PC-3 (cell line): Measurements from ENCODE around the gene MPI. TPM values are rescaled to one million over a fixed set of nuclear protein-coding genes. Genes with fewer than 3 reads are reported as not detected.

ENCODE experiments used
- ATAC-seq: fragments of 200-7000 bp; cut with Tn5 transposase; 2 replicates; pipeline ENCODE4 v1.9.1; 2020; ENCODE audit warnings: mild to moderate bottlenecking, moderate library complexity
- BruUV-seq: library from RNA; stranded (reverse); fragments of 400-500 nt; replicated peaks from 2 replicates; lab custom pipeline; 2021; lab: Mats Ljungman, UMichigan
- CTCF ChIA-PET: fragments of 300-600 bp; sonication (Branson Sonifier 250); formaldehyde crosslinking; loops from one replicate; lab custom pipeline; 2022; ENCODE audit warnings: antibody characterized with exemption; lab: Charles Lee
- POLR2A ChIA-PET: fragments of 300-600 bp; sonication (Branson Sonifier 250); formaldehyde crosslinking; loops from one replicate; lab custom pipeline; 2022; ENCODE audit warnings: antibody characterized with exemption; ENCODE audit not compliant: unreplicated experiment; lab: Charles Lee
- DNase-seq: peaks from one replicate; pipeline ENCODE4 v3.0.0-alpha.2; 2015
- H2AFZ ChIP-seq: fragments of 300-600 bp; sonication (generic); 2 replicates; pipeline ENCODE4 v1.6.0; 2016; ENCODE audit warnings: antibody characterized with exemption, low read length
- H3F3A ChIP-seq: fragments of 300-600 bp; sonication (generic); one replicate; pipeline ENCODE4 v1.6.0; 2017; ENCODE audit warnings: antibody characterized with exemption, low read length, control low read depth, mild to moderate bottlenecking; ENCODE audit not compliant: unreplicated experiment
- H3K27ac ChIP-seq: fragments of 300-600 bp; sonication (generic); 2 replicates; pipeline ENCODE4 v1.5.1; 2016; ENCODE audit warnings: mild to moderate bottlenecking, low read length
- H3K27me3 ChIP-seq: fragments of 300-600 bp; sonication (generic); 2 replicates; pipeline ENCODE4 v1.6.1; 2016; ENCODE audit warnings: low read length, mixed read lengths
- H3K36me3 ChIP-seq: fragments of 300-600 bp; sonication (generic); 2 replicates; pipeline ENCODE4 v1.6.1; 2016; ENCODE audit warnings: low read depth, mixed run types, low read length, mixed read lengths
- H3K4me1 ChIP-seq: fragments of 300-600 bp; sonication (generic); 2 replicates; pipeline ENCODE4 v1.5.1; 2016; ENCODE audit warnings: low read length; ENCODE audit not compliant: insufficient read depth
- H3K4me2 ChIP-seq: fragments of 300-600 bp; sonication (generic); 2 replicates; pipeline ENCODE4 v1.6.0; 2016; ENCODE audit warnings: low read length
- H3K4me3 ChIP-seq: fragments of 300-600 bp; sonication (generic); 2 replicates; pipeline ENCODE4 v1.5.1; 2016; ENCODE audit warnings: mild to moderate bottlenecking, low read length, mixed read lengths
- H3K79me2 ChIP-seq: fragments of 300-600 bp; sonication (generic); 2 replicates; pipeline ENCODE4 v1.6.1; 2017; ENCODE audit warnings: low read length, mixed read lengths
- H3K9ac ChIP-seq: fragments of 300-600 bp; sonication (generic); 2 replicates; pipeline ENCODE4 v1.6.0; 2016; ENCODE audit warnings: mild to moderate bottlenecking, low read length
- H3K9me2 ChIP-seq: fragments of 300-600 bp; sonication (generic); replicated peaks from 2 replicates; pipeline ENCODE4 v1.6.1; 2016; ENCODE audit warnings: mixed run types, low read length, mixed read lengths
- H3K9me3 ChIP-seq: fragments of 300-600 bp; sonication (generic); 2 replicates; pipeline ENCODE4 v1.6.1; 2016; ENCODE audit warnings: low read length, mixed read lengths
- H4K20me1 ChIP-seq: fragments of 300-600 bp; sonication (generic); 2 replicates; pipeline ENCODE4 v1.6.1; 2016; ENCODE audit warnings: low read length, mixed read lengths
- EZH2 ChIP-seq: fragments of 300-600 bp; sonication (generic); IDR thresholded peaks from one replicate; pipeline ENCODE4 v1.6.1; 2017; ENCODE audit warnings: antibody characterized with exemption, mild to moderate bottlenecking, low read length; ENCODE audit not compliant: unreplicated experiment
- EZH2phosphoT487 ChIP-seq: fragments of 300-600 bp; sonication (generic); IDR thresholded peaks from 2 replicates; pipeline ENCODE4 v1.6.1; 2018; ENCODE audit warnings: mild to moderate bottlenecking, antibody characterized with exemption, low read length, borderline replicate concordance
- intact Hi-C: fragments of 100-400 bp; cut with micrococcal nuclease; formaldehyde crosslinking; loops from 2 replicates; pipeline ENCODE4 v1.9.0; 2023
- total RNA-seq: library from RNA; depleted of rRNA; stranded (reverse); fragments of >200 nt; gene quantifications from 2 replicates; pipeline ENCODE4 v1.2.3, GENCODE V29; 2014
- TF ChIP-seq, protein P1 (sequence below): fragments of 300-600 bp; sonication (generic); conservative IDR thresholded peaks from 2 replicates; pipeline ENCODE4 v1.5.1; 2017; ENCODE audit warnings: antibody characterized with exemption, low read depth, mild to moderate bottlenecking, low read length

MPI gene
- total RNA-seq, 1 experiment from 2014 or later: 35.2 TPM

DNA sequence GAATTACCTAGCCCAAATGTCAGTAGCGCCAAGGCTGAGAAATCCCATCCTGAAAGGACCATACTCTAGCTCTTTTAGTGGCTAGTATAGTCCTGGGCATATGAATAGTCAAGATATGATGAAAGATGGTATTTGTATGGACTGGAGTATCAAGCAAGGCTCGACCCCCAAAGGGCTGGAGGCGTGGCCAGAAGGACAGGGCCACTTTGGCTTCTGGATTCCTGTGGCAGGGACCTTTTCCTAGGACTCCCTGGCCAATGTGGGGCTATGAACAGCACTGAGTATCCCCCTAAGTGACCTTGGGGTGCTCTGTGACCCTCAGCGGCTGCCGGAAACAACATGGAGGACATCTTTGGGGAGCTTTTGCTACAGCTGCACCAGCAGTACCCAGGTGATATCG lies 6.0 kb downstream of the MPI start:
- H3K4me1 ChIP-seq: peaks cover 24% of the 10 kb centered on the region
- H3F3A ChIP-seq: no peaks in the 10 kb centered on the region
- H3K36me3 ChIP-seq: peaks cover 23% of the 10 kb centered on the region; the same call in 1 of the 2 replicates
- no peak overlapping the region for H3K4me2 ChIP-seq
- ATAC-seq (no peak), DNase-seq (no peak)
- H3K9ac ChIP-seq: no peak overlapping the region
- ChIA-PET POLR2A (no interaction called here), CTCF (no interaction called here)
- BruUV-seq: no TSS peak
- H3K27ac ChIP-seq: no peak overlapping the region
- H3K9me3 ChIP-seq: no peaks in the 10 kb centered on the region
- TF ChIP-seq EZH2phosphoT487 (no peak), EZH2 (no peak)
- TF ChIP-seq, protein P1, sequence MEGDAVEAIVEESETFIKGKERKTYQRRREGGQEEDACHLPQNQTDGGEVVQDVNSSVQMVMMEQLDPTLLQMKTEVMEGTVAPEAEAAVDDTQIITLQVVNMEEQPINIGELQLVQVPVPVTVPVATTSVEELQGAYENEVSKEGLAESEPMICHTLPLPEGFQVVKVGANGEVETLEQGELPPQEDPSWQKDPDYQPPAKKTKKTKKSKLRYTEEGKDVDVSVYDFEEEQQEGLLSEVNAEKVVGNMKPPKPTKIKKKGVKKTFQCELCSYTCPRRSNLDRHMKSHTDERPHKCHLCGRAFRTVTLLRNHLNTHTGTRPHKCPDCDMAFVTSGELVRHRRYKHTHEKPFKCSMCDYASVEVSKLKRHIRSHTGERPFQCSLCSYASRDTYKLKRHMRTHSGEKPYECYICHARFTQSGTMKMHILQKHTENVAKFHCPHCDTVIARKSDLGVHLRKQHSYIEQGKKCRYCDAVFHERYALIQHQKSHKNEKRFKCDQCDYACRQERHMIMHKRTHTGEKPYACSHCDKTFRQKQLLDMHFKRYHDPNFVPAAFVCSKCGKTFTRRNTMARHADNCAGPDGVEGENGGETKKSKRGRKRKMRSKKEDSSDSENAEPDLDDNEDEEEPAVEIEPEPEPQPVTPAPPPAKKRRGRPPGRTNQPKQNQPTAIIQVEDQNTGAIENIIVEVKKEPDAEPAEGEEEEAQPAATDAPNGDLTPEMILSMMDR: no peak
- H3K27me3 ChIP-seq: no peaks in the 10 kb centered on the region
- no peaks in the 10 kb centered on the region for H4K20me1 ChIP-seq
- H3K79me2 ChIP-seq: peaks cover 6% of the 10 kb centered on the region
- no peak overlapping the region for H2AFZ ChIP-seq
- H3K4me3 ChIP-seq: no peak overlapping the region
- H3K9me2 ChIP-seq: no peaks in the 10 kb centered on the region
- intact Hi-C loops: no loop called here

DNA sequence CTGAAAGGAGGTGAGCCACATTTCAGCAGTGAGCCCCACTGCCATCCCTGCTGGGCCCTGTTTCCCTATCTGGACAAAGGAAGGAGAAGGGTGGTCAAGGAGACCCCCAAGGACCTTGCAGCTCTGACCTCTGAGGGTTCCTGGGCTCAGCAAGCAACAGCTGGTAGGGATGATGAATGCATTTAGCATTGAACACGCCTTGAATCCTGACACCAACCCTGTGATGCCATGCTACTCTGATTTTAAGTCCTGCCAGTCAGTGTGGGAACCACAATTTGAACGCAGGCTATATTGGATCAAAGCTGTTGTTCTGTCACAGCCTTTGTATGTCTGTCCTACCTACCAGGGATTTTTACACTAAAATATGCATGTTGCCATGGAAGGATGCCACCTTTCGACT lies 6.5 kb downstream of the MPI start:
- H2AFZ ChIP-seq: no peak overlapping the region
- H3F3A ChIP-seq: no peaks in the 10 kb centered on the region
- no peaks in the 10 kb centered on the region for H3K9me3 ChIP-seq
- peaks cover 20% of the 10 kb centered on the region for H3K4me1 ChIP-seq
- H4K20me1 ChIP-seq: no peaks in the 10 kb centered on the region
- ChIA-PET CTCF (no interaction called here), POLR2A (no interaction called here)
- H3K27ac ChIP-seq: no peak overlapping the region
- ATAC-seq (no peak), DNase-seq (no peak)
- BruUV-seq: no TSS peak
- H3K9ac ChIP-seq: no peak overlapping the region
- no peak overlapping the region for H3K4me3 ChIP-seq
- no peaks in the 10 kb centered on the region for H3K9me2 ChIP-seq
- peaks cover 24% of the 10 kb centered on the region; the same call in 1 of the 2 replicates for H3K36me3 ChIP-seq
- no peaks in the 10 kb centered on the region for H3K27me3 ChIP-seq
- intact Hi-C loops: no loop called here
- H3K79me2 ChIP-seq: peaks cover 1% of the 10 kb centered on the region
- H3K4me2 ChIP-seq: no peak overlapping the region
- TF ChIP-seq EZH2 (no peak), EZH2phosphoT487 (no peak)
- TF ChIP-seq, protein P1: no peak

DNA sequence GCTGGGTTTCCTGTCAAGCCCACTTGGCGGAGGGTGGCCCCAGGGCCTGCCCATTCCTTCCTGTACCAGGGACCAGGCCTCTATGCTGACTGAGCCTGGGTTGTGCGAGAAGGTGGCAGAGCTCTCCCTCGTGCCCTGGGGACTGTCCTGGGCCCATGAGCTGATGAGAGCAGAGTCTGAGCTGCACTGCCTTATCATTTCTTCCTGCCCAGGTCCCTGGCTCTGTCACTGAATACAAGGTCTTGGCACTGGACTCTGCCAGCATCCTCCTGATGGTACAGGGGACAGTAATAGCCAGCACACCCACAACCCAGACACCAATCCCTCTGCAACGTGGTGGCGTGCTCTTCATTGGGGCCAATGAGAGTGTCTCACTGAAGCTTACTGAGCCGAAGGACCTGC lies 7.5 kb downstream of the MPI start:
- H4K20me1 ChIP-seq: no peaks in the 10 kb centered on the region
- CTCF ChIA-PET: no interaction called here
- no peaks in the 10 kb centered on the region for H3K9me3 ChIP-seq
- TF ChIP-seq, protein P1: no peak
- TF ChIP-seq EZH2phosphoT487: no peak
- no peak for TF ChIP-seq EZH2
- intact Hi-C loops: no loop called here
- POLR2A ChIA-PET: no interaction called here
- H3K36me3 ChIP-seq: peaks cover 21% of the 10 kb centered on the region; the same call in 1 of the 2 replicates
- H2AFZ ChIP-seq: no peak overlapping the region
- H3K9ac ChIP-seq: no peak overlapping the region
- peaks cover 4% of the 10 kb centered on the region for H3F3A ChIP-seq
- H3K4me2 ChIP-seq: no peak overlapping the region
- H3K27me3 ChIP-seq: no peaks in the 10 kb centered on the region
- H3K4me1 ChIP-seq: peaks cover 15% of the 10 kb centered on the region
- no TSS peak for BruUV-seq
- H3K9me2 ChIP-seq: no peaks in the 10 kb centered on the region
- H3K4me3 ChIP-seq: no peak overlapping the region
- no peak for ATAC-seq
- no peak for DNase-seq
- H3K79me2 ChIP-seq: no peaks in the 10 kb centered on the region
- no peak overlapping the region for H3K27ac ChIP-seq
